Skeletal muscle tissue (tissue), 4 donors: ENCODE data around the gene ABLIM2. TPM values are rescaled to one million over a fixed set of nuclear protein-coding genes. Genes with fewer than 3 reads are reported as not detected.

Experiments
- H3K27ac ChIP-seq: one replicate; pipeline ENCODE4 v1.7.0; 2013; ENCODE audit warnings: mild to moderate bottlenecking, low read depth, low read length, inconsistent platforms
- H3K27me3 ChIP-seq, 3 donors: one replicate each; pipeline ENCODE4 v1.7.0; 2013; ENCODE audit warnings: low read length in 3 of 3; ENCODE audit not compliant: control insufficient read depth in 3 of 3, insufficient read depth in 3 of 3
- H3K36me3 ChIP-seq, 3 donors: one replicate each; pipeline ENCODE4 v1.7.0; 2013; ENCODE audit warnings: low read length in 3 of 3; ENCODE audit not compliant: control insufficient read depth in 3 of 3, insufficient read depth in 3 of 3
- H3K4me1 ChIP-seq, 3 donors: one replicate each; pipeline ENCODE4 v1.7.0; 2013; ENCODE audit warnings: low read length in 3 of 3, mild to moderate bottlenecking in 3 of 3; ENCODE audit not compliant: control insufficient read depth in 3 of 3, insufficient read depth in 3 of 3
- H3K4me3 ChIP-seq, 3 donors: one replicate each; pipeline ENCODE4 v1.7.0; 2013; ENCODE audit warnings: low read length in 3 of 3
- H3K9ac ChIP-seq, 3 donors: one replicate each; pipeline ENCODE4 v1.7.0; 2013; ENCODE audit warnings: low read length in 3 of 3, mild to moderate bottlenecking in 3 of 3, moderate library complexity in 2 of 3, low read depth in 1 of 3
- H3K9me3 ChIP-seq, 3 donors: one replicate each; pipeline ENCODE4 v1.7.0; 2013; ENCODE audit warnings: low read length in 3 of 3; ENCODE audit not compliant: control insufficient read depth in 3 of 3
- total RNA-seq: library from RNA; depleted of rRNA; stranded (reverse); fragments of >200 nt; gene quantifications from one replicate; pipeline ENCODE4 v1.2.3, GENCODE V29; 2014
- donor health status: Osteomylitis.

The ABLIM2 gene
- total RNA-seq, 1 donor from 2014 or later, result 7.3 TPM

DNA sequence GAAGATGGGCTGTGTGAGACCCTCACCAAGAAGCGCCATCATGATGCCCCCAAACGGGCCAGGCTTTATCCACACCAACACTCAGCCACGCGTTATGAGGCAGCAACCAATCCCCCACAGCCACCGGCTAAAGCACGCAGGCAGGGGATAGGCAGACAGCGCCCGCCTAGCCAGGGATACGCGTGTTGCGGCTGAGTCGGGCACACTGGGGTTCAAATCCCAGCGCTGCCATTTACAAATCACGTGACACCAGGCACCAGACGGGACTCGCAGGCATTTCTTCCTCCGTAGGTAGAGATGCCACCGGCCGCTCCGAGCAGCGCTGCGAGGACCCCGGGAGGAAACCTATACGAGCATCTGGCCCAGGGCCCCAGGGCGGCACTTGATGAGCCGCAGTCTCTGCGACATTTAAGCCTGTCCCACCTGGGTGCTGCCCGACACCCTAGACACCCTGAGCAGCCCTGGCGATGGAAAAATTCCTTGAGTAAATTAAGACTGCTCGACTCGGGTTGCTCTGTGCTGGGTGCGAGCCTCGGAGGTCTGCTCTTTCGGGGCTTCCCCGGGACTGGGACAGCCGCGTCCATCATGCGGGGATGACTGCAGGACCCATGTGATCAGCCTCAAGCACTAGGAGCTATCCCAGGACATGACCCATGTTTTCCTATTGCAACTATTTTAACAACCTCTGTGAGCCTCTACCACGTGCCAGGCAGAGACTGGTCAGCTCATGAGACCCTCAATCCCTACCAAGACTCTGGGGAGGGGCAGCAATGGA is 6.3 kb downstream of the ABLIM2 start:
- Histone ChIP-seq H3K27me3 (no peaks in the 10 kb centered on the region), H3K4me3 (peak overlapping the region in 2 of 3 donors; percentile 44 to 70), H3K9ac (peak overlapping the region; percentile 42 to 85 (median 69)), H3K4me1 (peaks cover 23 to 82% (median 49%) of the 10 kb centered on the region in 3 donors), H3K36me3 (peaks cover 0 to 2% (median 0%) of the 10 kb centered on the region in 3 donors), H3K9me3 (no peaks in the 10 kb centered on the region), H3K27ac (peak overlapping the region; percentile 92)

DNA sequence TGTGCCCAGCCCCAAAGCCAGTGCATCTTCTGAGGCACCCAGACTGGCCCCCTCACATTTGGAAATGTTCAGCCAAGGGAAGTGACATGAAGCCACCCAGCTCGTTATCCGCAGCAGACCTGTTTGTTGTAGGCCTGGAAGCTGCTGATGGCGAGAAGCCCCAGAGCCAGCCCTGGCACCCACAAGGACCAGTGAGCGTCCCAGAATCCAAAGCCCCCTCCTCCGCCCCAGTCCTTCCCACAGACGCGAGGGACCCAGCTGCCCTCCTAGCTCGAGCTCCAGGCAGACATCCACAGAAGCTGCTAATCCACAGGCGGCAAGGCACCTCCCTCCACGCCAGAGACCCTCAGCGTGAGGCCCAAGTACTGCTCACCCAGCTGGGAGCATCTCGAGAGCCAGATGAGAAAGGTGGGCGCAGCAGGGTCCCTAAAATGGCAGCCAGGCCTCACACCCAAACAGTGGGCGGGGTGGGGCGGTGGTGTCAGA is 7.4 kb downstream of the ABLIM2 start:
- Histone ChIP-seq H3K27me3 (no peaks in the 10 kb centered on the region), H3K4me3 (no peak overlapping the region), H3K9me3 (no peaks in the 10 kb centered on the region), H3K9ac (peak overlapping the region in 2 of 3 donors; percentile 23 to 45), H3K36me3 (peaks cover 0 to 2% (median 0%) of the 10 kb centered on the region in 3 donors), H3K27ac (peak overlapping the region; percentile 92), H3K4me1 (peaks cover 18 to 78% (median 42%) of the 10 kb centered on the region in 3 donors)

DNA sequence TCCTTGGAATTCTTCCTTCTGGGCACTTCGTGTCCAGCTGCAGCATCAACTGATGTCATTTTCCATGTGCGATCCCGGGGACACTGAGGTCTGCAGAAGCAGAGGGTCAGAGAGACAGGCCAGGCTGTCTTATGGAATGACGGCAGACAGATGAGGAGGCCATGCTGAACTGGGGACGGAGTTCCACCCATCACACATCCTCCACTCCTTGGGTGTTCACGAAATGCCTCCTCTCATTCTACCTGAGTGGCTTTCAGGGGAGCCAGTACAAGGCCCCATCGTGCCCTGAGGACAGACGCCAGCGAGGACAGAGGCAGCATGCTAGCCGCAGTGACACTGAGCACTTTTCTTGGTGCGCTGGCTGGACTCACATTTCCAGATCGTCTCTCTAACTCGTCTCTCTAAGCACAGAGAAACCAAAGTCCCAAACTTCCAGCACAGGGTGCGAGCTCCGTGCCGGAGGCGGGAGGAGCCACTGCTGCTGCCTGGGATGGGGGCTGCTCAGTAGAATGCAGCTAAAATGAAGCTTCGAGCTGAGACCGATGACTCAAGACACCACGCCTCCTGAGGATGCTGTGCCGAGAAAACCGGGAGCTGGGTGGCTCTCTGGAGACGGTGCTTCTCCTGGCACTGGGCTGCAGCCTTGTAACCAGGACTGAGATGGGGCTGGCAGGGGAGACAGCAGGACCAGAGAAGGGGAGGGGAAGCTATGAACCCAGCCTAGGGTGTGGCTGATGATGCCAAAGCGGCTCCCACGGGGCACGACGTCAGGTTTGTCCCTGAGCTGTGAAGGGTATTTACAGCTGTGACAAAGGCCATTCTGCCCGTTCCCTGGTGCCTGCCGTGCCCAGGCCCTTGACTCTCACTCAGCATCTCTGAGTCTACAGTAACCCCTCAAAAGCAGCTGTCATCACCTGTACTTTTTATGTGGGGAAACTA is 8.2 kb downstream of the ABLIM2 start:
- peaks cover 0 to 2% (median 0%) of the 10 kb centered on the region in 3 donors for H3K36me3 ChIP-seq
- peak overlapping the region; percentile 92 for H3K27ac ChIP-seq
- peak overlapping the region in 1 of 3 donors; percentile 45 for H3K9ac ChIP-seq
- H3K9me3 ChIP-seq, result no peaks in the 10 kb centered on the region
- H3K27me3 ChIP-seq, result no peaks in the 10 kb centered on the region
- no peak overlapping the region for H3K4me3 ChIP-seq
- peaks cover 26 to 76% (median 40%) of the 10 kb centered on the region in 3 donors for H3K4me1 ChIP-seq

DNA sequence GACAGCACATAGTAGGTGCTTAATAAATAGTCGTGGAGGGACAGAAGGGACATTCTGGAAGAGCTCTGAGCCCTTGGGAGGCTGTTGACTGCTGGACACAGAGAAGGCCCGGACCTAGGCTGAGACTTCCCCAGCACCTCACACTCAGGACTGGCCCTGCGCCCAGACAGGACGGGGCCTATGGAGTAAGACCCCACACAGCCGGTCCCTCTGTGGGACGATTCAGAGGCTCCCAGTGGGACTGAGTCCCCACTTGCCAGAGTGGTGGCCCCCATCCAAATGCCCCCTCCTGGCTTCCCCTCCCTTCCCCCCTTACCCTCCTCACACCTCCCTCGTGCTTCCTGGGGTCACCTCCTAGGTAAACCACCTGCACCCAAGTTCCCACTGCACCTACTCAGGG is 8.9 kb downstream of the ABLIM2 start:
- H3K27me3 ChIP-seq, result no peaks in the 10 kb centered on the region
- H3K4me1 ChIP-seq, result peaks cover 30 to 74% (median 40%) of the 10 kb centered on the region in 3 donors
- no peaks in the 10 kb centered on the region for H3K9me3 ChIP-seq
- H3K36me3 ChIP-seq, result peaks cover 0 to 2% (median 0%) of the 10 kb centered on the region in 3 donors
- H3K9ac ChIP-seq, result peak overlapping the region in 2 of 3 donors; percentile 14 to 45
- no peak overlapping the region for H3K27ac ChIP-seq
- no peak overlapping the region for H3K4me3 ChIP-seq

- Histone ChIP-seq H3K4me1 (peaks cover 37 to 80% (median 48%) of the 10 kb centered on the region in 3 donors), H3K9ac (peak overlapping the region in 2 of 3 donors; percentile 14 to 40), H3K27me3 (no peaks in the 10 kb centered on the region), H3K27ac (no peak overlapping the region), H3K36me3 (peaks cover 0 to 2% (median 0%) of the 10 kb centered on the region in 3 donors), H3K4me3 (no peak overlapping the region), H3K9me3 (no peaks in the 10 kb centered on the region)
Measured at GRCh38 chr4:8148785-8149435, 9.7 kb downstream of the ABLIM2 start.

DNA sequence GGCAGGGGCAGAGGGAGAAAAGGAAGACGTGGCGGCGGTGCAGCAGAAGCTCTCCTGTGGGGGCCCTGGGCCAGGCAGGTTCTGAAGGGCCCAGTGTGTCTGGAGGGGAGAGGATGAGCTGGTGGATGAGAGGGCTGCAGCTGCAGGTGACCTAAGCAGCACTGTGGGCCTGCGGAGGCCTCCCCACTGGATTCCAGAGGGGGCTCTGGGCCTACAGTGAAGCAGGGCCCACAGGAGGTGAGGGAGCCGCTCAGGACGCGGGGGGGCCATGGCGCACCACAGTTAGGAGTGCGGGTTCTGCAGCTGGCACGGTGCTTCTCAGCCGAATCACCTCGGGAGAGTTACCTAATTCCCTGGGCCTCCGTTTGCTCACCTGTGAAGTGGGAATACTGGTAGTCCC is 10.5 kb downstream of the ABLIM2 start:
- Histone ChIP-seq H3K27ac (no peak overlapping the region), H3K36me3 (peaks cover 0 to 2% (median 0%) of the 10 kb centered on the region in 3 donors), H3K9ac (no peak overlapping the region), H3K9me3 (no peaks in the 10 kb centered on the region), H3K4me3 (no peak overlapping the region), H3K4me1 (peaks cover 39 to 82% (median 51%) of the 10 kb centered on the region in 3 donors), H3K27me3 (no peaks in the 10 kb centered on the region)

DNA sequence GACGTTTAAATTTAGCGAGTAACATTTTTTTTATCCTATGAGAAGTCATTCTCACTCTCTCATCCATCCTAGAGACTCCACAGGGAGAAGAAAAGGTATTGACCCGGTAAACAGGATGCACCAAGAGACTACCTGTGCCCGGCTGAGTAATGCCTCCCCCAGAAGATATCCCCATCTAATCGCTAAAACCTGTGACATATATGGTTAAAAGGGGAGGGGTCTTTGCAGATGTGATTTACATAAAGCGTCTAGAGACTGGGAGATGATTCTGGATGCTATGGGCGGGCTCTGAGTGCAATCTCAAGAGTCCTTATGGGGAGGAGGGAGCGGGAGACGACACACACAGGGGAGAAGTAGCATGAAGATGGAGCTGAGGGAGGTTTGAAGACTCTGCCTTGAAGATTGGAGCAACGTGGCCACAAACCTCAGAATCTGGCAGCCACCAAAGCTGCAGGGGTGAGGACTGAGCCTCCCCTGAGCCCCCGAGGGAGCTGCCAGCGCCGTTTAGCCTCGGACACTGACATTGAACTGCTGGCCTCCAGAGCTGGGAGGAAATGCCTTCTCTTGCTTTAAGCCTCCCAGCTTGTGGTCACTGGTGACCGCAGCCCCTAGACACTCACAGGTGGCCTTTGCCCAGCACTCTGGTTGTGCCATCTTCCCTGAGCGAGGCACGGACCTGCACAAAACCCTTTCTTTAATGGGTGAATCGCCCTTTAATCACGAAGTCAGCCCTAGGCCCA is 11.2 kb downstream of the ABLIM2 start:
- H3K27me3 ChIP-seq, result no peaks in the 10 kb centered on the region
- peaks cover 0 to 2% (median 0%) of the 10 kb centered on the region in 3 donors for H3K36me3 ChIP-seq
- peak overlapping the region in 1 of 3 donors; percentile 41 for H3K9ac ChIP-seq
- peaks cover 38 to 81% (median 52%) of the 10 kb centered on the region in 3 donors for H3K4me1 ChIP-seq
- peak overlapping the region; percentile 37 for H3K27ac ChIP-seq
- no peaks in the 10 kb centered on the region for H3K9me3 ChIP-seq
- no peak overlapping the region for H3K4me3 ChIP-seq

GRCh38 chr4:8146157-8146556 is 12.5 kb downstream of the ABLIM2 start:
- Histone ChIP-seq H3K9me3 (no peaks in the 10 kb centered on the region), H3K27ac (peak overlapping the region; percentile 98), H3K4me1 (peaks cover 48 to 81% (median 55%) of the 10 kb centered on the region in 3 donors), H3K4me3 (peak overlapping the region in 1 of 3 donors; percentile 25), H3K27me3 (no peaks in the 10 kb centered on the region), H3K36me3 (peaks cover 0 to 2% (median 0%) of the 10 kb centered on the region in 3 donors), H3K9ac (peak overlapping the region; percentile 34 to 82 (median 79))

GRCh38 chr4:8144359-8144758 is 14.3 kb downstream of the ABLIM2 start:
- Histone ChIP-seq H3K9me3 (no peaks in the 10 kb centered on the region), H3K36me3 (peaks cover 0 to 2% (median 0%) of the 10 kb centered on the region in 3 donors), H3K27me3 (no peaks in the 10 kb centered on the region), H3K4me1 (peaks cover 54 to 76% (median 59%) of the 10 kb centered on the region in 3 donors), H3K4me3 (peak overlapping the region in 2 of 3 donors; percentile 36 to 52), H3K9ac (peak overlapping the region; percentile 79 to 82 (median 81)), H3K27ac (peak overlapping the region; percentile 98)
